ENCODE results near the gene ABCA1.

The ABCA1 gene

DNA sequence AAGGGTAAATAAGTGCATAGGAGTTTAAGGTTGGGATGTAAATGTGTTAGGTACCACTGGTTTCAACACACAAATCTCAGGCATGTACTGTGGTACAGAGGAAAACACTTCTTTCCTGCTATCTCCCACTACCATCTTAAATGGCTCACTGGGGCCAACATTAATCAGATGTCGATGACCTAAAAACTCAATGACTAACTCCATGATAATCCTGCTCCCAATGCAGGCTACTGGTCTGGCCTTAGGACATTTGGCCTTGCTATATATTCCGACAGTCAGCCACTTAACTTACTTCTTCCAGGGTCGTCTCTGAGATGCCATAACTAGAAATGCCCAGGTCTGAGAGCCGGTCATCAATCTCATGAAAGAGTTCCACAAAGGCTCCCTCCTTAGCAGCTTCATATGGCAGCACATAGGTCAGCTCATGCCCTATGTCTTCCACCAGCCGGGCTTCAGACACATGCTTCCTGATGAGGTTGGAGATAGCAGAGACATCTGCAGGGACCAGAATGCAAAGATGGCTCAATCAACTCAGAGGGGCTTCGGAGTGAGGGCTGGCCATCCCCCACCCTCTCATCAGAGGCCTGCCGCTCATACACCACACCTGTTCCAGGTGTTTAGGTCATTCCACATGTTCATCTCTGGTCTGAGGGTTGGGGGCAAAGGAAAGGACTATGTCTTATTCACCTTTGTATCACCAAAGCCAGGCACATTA is 111.9 kb downstream of the ABCA1 start:
- TF ChIP-seq CTCF (IDR thresholded peaks at IDR 0.05; ENCODE audit: control extremely low read depth, extremely low read depth, low read depth, missing control alignments) = no peak
- POLR2A ChIA-PET = no interaction called here
- CTCF ChIA-PET = no interaction called here
- DNase-seq (ENCODE audit: extremely low spot score) = no peak

DNA sequence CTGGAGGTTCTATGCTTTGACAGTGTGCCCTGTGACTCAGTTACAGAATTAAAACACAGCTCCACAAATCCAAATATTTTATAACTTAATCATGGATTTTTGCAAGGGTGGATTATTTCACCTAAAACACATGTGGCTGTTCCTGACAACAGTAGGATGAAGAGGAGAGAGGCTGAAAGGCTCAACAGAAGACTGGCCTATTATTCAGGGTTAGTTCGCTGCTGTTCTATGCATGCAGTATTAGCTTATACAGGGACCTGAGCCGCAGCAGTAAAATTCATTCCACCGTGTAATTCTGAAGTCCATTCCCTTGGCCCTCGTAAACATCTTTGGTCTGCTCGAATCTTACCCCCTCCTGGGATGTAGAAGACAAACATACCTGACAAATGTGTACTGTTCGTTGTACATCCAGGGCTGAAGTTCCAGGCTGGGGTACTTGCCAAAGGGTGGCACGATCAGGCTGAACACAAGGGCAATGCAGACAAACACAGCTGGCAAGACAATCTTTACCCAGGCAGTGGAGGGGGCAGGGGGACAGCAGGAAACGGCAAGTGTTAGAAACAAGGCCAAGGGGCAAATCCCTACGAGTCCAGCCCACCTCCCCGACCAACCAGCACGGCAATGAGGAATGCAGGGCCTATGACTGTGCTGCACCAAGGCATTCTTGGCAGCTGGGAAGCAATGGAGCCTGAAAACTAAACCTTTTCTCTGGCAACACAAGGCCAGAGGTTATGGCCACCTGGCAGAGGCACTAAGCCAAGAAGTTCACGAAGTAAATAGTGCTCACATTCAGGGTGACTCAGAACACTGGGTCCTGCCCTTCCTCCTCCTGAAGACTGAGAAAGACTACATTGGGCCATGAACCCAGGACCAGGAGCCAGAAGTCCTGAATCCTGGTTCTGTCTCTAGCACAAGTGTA is 117.3 kb downstream of the ABCA1 start:
- ChIA-PET CTCF (no interaction called here), POLR2A (no interaction called here)
- no peak for TF ChIP-seq CTCF (IDR thresholded peaks at IDR 0.05; ENCODE audit: control extremely low read depth, extremely low read depth, low read depth, missing control alignments)
- DNase-seq (ENCODE audit: extremely low spot score) = no peak

DNA sequence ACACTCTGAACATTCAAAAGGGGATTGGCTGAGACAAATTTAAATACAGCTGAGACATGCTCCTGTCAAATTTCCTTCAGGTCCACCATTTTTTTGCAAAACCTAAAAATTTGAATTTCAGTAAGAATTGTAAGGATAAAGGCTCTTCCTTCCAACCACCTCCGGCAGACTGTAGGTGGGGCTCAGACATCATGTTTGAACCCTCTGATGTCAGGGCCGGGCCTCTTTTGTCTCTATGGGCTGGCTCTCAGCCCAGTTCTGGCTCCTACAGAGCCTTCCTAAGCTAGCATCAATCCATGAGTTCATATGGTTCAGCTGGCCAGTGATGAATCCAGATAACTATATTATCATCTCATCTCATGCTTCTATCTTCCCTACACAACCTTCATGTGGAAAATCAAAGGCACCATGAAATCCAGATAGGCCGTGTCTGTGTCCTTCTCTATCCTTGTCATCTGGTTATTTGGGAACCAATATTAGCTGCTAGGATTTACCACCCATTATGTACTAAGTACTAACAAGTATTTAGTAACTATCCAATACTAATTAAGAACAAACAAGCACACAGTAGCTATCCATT is 119.8 kb downstream of the ABCA1 start:
- DNase-seq (ENCODE audit: extremely low spot score) = no peak
- no peak for TF ChIP-seq CTCF (IDR thresholded peaks at IDR 0.05; ENCODE audit: control extremely low read depth, extremely low read depth, low read depth, missing control alignments)
- CTCF ChIA-PET = interaction anchor here (0.8 to 2.0 kb wide), 2 partner anchors 9 to 22 kb away, joined by 3 to 4 read pairs; no protein-coding TSS in a partner anchor
- POLR2A ChIA-PET = no interaction called here

GRCh38 chr9:104805441-104805840 is 122.5 kb downstream of the ABCA1 start:
- POLR2A ChIA-PET = no interaction called here
- CTCF ChIA-PET = no interaction called here
- TF ChIP-seq CTCF (IDR thresholded peaks at IDR 0.05; ENCODE audit: control extremely low read depth, extremely low read depth, low read depth, missing control alignments) = no peak

DNA sequence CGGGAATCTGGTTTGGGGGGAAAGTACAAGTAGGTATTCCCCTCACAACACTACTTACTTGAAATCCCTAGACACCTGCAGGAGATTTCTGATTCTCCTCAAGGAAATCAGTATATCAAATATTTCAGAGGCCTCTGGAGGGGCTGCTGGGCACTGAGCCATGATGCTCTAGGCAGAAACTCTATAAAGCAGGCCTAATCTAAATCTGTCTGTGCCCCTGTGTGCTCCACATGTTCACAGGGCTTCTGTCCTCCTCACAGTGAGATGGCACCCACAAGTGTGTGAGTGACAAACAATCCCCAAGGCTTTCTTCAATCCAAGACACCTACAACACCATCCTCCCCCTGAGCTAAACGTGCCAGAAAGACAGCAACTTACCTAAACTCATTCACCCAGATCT is 125.0 kb downstream of the ABCA1 start:
- no peak for DNase-seq (ENCODE audit: extremely low spot score)
- ChIA-PET CTCF (interaction anchor here (0.7 kb wide), 1 partner anchor 25 kb away, joined by 3 read pairs; no protein-coding TSS in a partner anchor), POLR2A (no interaction called here)

More at GRCh38 chr9:104805441-104805840, 122.5 kb downstream of the ABCA1 start:
- DNase-seq (ENCODE audit: extremely low spot score) = no peak

More for the DNA sequence above, 125.0 kb downstream of the ABCA1 start:
- no peak for TF ChIP-seq CTCF (IDR thresholded peaks at IDR 0.05; ENCODE audit: control extremely low read depth, extremely low read depth, low read depth, missing control alignments)
